Posterior cingulate gyrus (tissue), 11 donors: ENCODE data around the gene EMP3.
A peak's percentile ranks its signal among the peaks of the same experiment; 100 is the strongest.

Experiments used
- DNase-seq, 10 donors: peaks; one replicate each; pipeline versions ENCODE4 v3.0.0 to v3.0.0-alpha.2; 2020 to 2021; ENCODE audit warnings: mixed read lengths in 3 of 10
- intact Hi-C: fragments of 100-400 bp; cut with DNase I; formaldehyde crosslinking; loops from one replicate; pipeline ENCODE4 v1.15.1; 2023

The EMP3 gene

GRCh38 chr19:48341515-48342413 lies 16.4 kb downstream of the EMP3 start:
- intact Hi-C loops, result no loop called here
- DNase-seq, result peak in 1 of 10 donors; percentile 39

- intact Hi-C loops, result no loop called here
- peak in 1 of 10 donors; percentile 72 for DNase-seq
Measured at GRCh38 chr19:48342414-48342738, 17.0 kb downstream of the EMP3 start.

GRCh38 chr19:48342841-48343540 lies 17.6 kb downstream of the EMP3 start:
- intact Hi-C loops, result no loop called here
- peak in 1 of 10 donors; percentile 74 for DNase-seq

- no peak for DNase-seq
- intact Hi-C loops, result no loop called here
Measured at GRCh38 chr19:48344892-48345291, 19.5 kb downstream of the EMP3 start.

GRCh38 chr19:48346191-48346590 lies 20.8 kb downstream of the EMP3 start:
- intact Hi-C loops, result no loop called here
- DNase-seq, result no peak

DNA sequence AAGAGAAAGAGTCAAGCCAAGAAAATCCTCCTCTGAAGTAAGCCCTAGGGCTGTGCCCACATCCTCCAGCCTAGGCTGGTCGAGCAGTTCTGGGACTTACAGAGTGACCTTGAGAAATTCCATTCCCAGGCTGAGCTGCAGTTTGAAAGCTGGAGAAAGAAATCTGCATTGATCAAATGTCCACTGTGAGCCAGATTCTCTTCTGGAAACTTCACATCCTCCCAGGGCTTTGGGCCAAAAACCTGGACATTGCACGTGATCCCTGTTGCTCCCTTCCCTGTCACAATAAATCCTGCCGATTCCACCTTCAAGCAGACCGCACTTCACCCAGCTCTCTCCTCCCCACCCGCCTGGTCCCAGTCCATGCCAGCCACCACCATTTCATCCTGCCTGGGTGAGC lies 22.7 kb downstream of the EMP3 start:
- no peak for DNase-seq
- intact Hi-C loops, result no loop called here

DNA sequence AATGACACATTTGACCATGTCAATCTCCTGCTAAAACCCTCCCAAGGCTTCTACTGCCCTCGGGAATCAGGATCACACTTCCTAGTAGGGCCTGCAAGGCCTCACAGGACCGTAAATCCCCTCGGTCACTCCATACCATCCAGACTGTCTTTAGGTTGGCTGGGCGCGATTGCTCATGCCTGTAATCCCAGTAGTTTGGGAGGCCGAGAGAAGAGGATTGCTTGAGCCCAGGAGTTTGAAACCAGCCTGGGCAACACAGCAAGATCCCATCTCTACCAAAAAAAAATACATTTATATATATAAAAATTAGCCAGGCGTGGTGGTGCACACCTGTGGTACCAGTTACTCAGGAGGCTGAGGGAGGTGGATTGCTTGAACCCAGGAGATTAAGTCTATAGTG lies 23.4 kb downstream of the EMP3 start:
- intact Hi-C loops, result no loop called here
- no peak for DNase-seq

GRCh38 chr19:48350856-48351255 lies 25.5 kb downstream of the EMP3 start:
- intact Hi-C loops, result no loop called here
- no peak for DNase-seq

DNA sequence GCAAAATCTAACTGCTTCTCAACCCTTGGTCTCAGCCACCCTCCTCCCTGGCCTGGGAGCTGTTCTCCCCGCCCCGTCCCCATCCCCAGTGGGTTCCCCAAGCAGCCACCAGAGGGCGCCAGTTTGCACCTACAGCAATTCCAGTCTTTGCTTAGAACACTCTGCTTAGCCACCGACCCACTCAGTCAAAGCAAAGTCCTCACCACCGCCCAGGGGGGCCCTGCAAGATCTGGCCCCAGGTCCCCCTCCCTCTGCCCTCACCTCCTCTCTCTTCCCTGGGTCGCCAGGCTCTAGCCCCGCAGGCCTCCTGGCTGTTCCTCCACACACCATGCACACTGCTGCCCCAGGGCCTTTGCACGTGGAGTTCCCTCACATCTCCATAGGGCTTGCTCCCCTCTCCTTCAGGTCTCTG lies 26.0 kb downstream of the EMP3 start:
- peak in 6 of 10 donors; percentile 28 to 94 (median 54) for DNase-seq
- intact Hi-C loops, result no loop called here

GRCh38 chr19:48353677-48354076 lies 28.3 kb downstream of the EMP3 start:
- DNase-seq, result no peak
- intact Hi-C loops, result no loop called here

DNA sequence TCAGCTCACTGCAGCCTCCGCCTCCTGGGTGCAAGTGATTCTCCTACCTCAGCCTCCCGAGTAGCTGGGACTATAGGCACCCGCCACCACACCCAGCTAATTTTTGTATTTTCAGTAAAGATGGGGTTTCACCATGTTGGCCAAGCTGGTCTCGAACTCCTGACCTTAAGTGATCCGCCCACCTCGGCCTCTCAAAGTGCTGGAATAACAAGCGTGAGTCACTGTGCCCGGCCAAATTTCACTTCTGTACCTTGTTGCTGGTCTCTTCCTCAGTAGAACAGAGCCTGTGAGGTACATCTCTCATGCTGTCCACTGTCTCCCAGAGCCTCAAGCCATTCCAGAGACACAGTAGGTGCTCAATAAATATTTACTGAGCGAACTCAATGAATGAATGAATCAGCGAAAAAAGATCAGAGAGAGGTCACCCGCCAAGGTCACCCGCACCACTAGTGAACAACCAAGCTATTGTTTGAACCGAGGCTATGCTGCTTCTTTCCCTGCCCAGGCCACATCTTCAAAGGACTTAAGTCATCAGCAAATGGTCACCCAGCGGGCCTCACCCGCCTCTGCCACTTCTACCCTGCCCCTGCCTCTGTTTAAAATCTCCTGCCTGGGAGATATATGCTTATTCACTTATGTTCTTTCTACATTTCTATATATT lies 29.1 kb downstream of the EMP3 start:
- intact Hi-C loops, result no loop called here
- DNase-seq, result no peak

DNA sequence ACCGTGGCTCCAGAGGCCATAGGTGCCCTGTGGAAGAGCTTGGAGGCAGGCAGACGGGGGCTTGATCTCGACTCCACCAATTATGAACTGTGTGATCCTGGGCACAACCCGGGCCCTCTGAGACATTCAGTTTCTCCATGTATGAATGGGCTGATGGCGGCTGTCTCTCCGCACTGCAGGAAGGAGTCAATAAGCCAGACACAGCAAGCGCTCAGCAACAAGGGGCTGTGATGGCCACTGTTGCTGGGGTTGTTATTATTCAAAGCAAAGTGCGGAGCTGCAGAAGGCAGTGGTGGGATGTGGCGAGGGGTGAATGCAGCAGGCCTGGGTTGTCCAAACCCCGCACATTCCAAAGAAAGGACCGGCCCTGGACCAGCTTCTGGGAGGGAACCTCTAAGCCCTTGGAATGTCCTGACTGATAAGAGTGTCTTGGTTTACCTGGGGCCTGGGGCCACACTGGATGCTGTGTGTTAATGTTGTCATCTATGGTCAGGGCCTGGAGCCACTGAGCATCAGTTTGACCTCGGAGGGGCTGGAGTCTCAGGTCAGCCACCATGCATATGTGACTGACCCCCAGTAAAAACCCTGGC lies 30.1 kb downstream of the EMP3 start:
- no peak for DNase-seq
- intact Hi-C loops, result no loop called here

- DNase-seq, result no peak
- intact Hi-C loops, result no loop called here
Measured at GRCh38 chr19:48359123-48359522, 33.8 kb downstream of the EMP3 start.

DNA sequence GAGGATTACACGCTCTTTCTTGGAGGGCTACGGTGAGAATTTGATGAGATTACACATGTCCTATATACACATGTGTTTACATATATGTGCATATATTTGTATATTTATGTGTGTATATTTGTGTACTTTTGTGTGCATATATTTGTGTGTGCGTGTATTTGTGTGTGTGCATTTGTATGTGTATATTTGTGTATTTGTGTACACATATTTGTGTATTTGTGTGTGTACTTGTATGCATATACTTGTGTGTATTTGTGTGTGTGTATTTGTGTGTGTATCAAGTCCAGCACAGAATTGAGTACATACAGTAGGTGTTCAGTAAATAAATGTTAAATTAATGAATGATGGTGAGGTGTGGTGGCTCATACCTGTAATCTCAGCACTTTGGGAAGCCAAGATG lies 36.6 kb downstream of the EMP3 start:
- DNase-seq, result no peak
- intact Hi-C loops, result loop anchor here (5.0 kb wide), 1 partner anchor 40 kb away; a partner anchor contains a TSS

DNA sequence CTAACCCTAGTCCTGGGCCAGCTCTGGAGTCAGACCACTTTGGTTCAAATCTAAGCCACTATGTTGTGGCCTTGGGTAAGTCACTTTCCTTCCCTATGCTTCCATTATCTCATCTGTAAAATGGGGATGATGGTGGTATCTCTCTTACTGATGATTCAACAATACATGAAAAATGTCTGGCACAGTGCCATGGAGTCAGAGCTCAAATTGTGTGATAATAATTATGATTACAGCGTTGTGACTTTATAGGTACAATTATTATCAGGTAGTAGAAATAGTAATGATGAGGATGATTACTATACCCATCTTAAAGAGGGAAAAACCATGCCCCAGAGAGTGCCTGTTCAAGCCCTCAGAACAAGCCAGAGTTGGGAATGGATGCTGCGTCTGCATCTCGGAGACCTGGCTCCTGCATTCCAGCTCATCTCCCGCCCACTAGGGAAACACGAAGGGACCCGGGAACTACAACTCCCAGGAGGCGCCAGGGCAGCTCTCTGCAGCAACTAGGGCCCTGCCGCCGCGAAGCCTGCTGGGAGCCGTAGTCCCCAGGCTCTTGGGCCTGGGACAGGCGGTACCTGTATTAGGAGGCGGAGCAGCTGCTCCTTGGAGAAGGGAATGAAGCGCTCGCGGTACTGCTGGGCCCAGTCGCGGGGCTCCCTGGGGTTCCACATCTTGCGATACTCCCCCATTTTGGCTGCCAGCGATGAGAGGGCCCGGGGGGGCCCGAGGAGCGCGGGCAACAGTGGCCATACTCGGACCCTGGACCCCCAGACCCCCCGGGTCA lies 37.6 kb downstream of the EMP3 start:
- DNase-seq, result peak; percentile 91 to 100 (median 98)
- intact Hi-C loops, result loop anchor here (5.0 kb wide), 1 partner anchor 41 kb away; a partner anchor contains a TSS

GRCh38 chr19:48363500-48363809 lies 38.1 kb downstream of the EMP3 start:
- DNase-seq, result peak in 4 of 10 donors; percentile 26 to 88 (median 38)
- intact Hi-C loops, result loop anchor here (5.0 kb wide), 1 partner anchor 41 kb away; a partner anchor contains a TSS

- peak; percentile 97 to 100 (median 98) for DNase-seq
- intact Hi-C loops, result loop anchor here (5.0 kb wide), 1 partner anchor 42 kb away; a partner anchor contains a TSS
Measured at GRCh38 chr19:48363810-48364597, 38.7 kb downstream of the EMP3 start, which contains the start of the genes SYNGR4 and TMEM143. SYNGR4 (plus strand) TSS chr19:48364367; CDS start chr19:48365843, 1,476 bp downstream. TMEM143 (minus strand) TSS chr19:48363940; CDS start chr19:48363920, 20 bp downstream.

DNA sequence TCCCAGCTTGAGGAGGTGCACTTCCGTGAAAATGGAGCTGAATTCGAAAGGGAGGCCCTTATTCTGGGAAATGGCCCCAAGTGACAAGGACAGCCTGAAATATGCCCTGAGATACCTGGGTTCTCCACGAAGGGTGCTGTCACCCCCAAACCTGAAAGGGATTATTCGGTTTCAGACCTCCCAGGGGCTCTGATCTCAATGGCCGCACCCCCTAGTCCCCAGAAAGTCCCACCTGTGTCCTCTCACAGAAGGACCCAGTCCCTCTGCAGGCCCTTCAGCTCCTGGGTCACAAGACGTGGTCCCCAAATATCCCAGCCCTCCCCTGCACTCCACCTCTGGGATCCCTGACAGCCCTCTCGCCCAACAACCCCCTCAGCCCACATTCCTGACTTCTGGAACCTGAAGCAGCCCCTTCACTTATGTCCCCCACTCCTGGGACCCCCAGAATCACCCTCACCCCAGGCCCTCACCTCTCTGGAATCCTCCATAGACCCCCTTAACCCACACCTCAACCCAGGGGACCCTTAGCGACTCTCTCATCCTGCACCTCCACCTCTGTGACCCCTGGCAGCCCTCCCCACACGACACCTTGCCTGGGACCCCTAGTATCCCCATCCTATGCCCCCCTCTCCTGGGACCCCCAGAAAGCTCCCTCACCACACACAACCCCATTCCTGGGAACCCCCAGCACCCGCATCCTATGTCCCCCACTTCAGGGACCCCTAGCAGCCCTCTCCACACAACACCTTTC lies 39.4 kb downstream of the EMP3 start:
- DNase-seq, result no peak
- intact Hi-C loops, result loop anchor here (5.0 kb wide), 1 partner anchor 42 kb away; a partner anchor contains a TSS
